ENCODE results near the gene TMEM198. TPM values are rescaled to one million over a fixed set of nuclear protein-coding genes. Genes with fewer than 3 reads are reported as not detected.

The TMEM198 gene
- total RNA-seq (1 to 10 TPM; 1.7 to 2.3 TPM), polyA plus RNA-seq (1 to 10 TPM in 1 of 2 donors, not detected in 1; 7.4 TPM)
- long read RNA-seq, donor 1, partial matches to known transcripts = 1 of 10 reads
- long read RNA-seq, donor 1, other reads (novel, unspliced or antisense) = 6 of 10 reads
- long read RNA-seq, donor 2 = 0 reads

- intact Hi-C loops (cut with DNase I) = loop anchor here (1.0 to 5.0 kb wide), 6 partner anchors 45 to 147 kb away; partner anchors contain the start of genes GMPPA (in 1 of the 2) and STK11IP (in 1 of the 2)
- H3K4me1 ChIP-seq (ENCODE audit: control insufficient read depth in 1 of 2, insufficient read depth in 2 of 2, low read length in 2 of 2) = no peaks in the 10 kb centered on the region
- ATAC-seq (ENCODE audit: low FRiP score) (peak; percentile 95), DNase-seq (peak; percentile 99)
- WGBS, 2 donors = 1% methylated on average over 33 to 75 of the region's 75 CpGs
- no peaks in the 10 kb centered on the region for H3K27me3 ChIP-seq (ENCODE audit: control insufficient read depth in 1 of 2, insufficient read depth in 2 of 2, low read length in 1 of 2)
- peak within 1 kb of the TSS; percentile 8 to 82 for H3K27ac ChIP-seq (ENCODE audit: low read depth in 1 of 2, low read length in 2 of 2)
- H3K4me3 ChIP-seq (ENCODE audit: low read length in 2 of 2) = peak within 1 kb of the TSS; percentile 41 to 68
- H3K36me3 ChIP-seq (ENCODE audit: control insufficient read depth in 1 of 2, insufficient read depth in 2 of 2, low read length in 1 of 2) = peaks cover 0 to 2% of the 10 kb centered on the region in 2 donors
- H3K9me3 ChIP-seq (ENCODE audit: control insufficient read depth, low read length) = no peaks in the 10 kb centered on the region
Measured at GRCh38 chr2:219543596-219544358, at the start of gene TMEM198, which contains the start of gene CHPF. TMEM198 (plus strand) TSS chr2:219544028; CDS start chr2:219544728, 700 bp downstream. CHPF (minus strand) TSS chr2:219543809; CDS start chr2:219543538, 271 bp downstream.

- intact Hi-C loops (cut with DNase I) = loop anchor here (5.0 kb wide), 2 partner anchors 33 to 48 kb away; no protein-coding TSS in a partner anchor
- no peak for DNase-seq
- WGBS, 2 donors = 20 to 25% methylated on average over 10 of the region's 10 CpGs
- H3K36me3 ChIP-seq (ENCODE audit: control insufficient read depth in 1 of 2, insufficient read depth in 2 of 2, low read length in 1 of 2) = peaks cover 0 to 3% of the 10 kb centered on the region in 2 donors
- H3K27me3 ChIP-seq (ENCODE audit: control insufficient read depth in 1 of 2, insufficient read depth in 2 of 2, low read length in 1 of 2) = no peaks in the 10 kb centered on the region
- no peaks in the 10 kb centered on the region for H3K9me3 ChIP-seq (ENCODE audit: control insufficient read depth, low read length)
- no peak for ATAC-seq (ENCODE audit: low FRiP score)
- no peaks in the 10 kb centered on the region for H3K4me1 ChIP-seq (ENCODE audit: control insufficient read depth in 1 of 2, insufficient read depth in 2 of 2, low read length in 2 of 2)
- no peak overlapping the region for H3K4me3 ChIP-seq (ENCODE audit: low read length in 2 of 2)
- no peak overlapping the region for H3K27ac ChIP-seq (ENCODE audit: low read depth in 1 of 2, low read length in 2 of 2)
Measured at GRCh38 chr2:219494952-219495530, 48.8 kb upstream of the TMEM198 start.

- intact Hi-C loops (cut with DNase I) = loop anchor here (5.0 kb wide), 2 partner anchors 33 to 48 kb away; no protein-coding TSS in a partner anchor
- Histone ChIP-seq H3K27me3 (ENCODE audit: control insufficient read depth in 1 of 2, insufficient read depth in 2 of 2, low read length in 1 of 2) (no peaks in the 10 kb centered on the region), H3K9me3 (ENCODE audit: control insufficient read depth, low read length) (no peaks in the 10 kb centered on the region), H3K27ac (ENCODE audit: low read depth in 1 of 2, low read length in 2 of 2) (peak overlapping the region in 1 of 2 donors; percentile 75), H3K4me1 (ENCODE audit: control insufficient read depth in 1 of 2, insufficient read depth in 2 of 2, low read length in 2 of 2) (no peaks in the 10 kb centered on the region), H3K4me3 (ENCODE audit: low read length in 2 of 2) (no peak overlapping the region), H3K36me3 (ENCODE audit: control insufficient read depth in 1 of 2, insufficient read depth in 2 of 2, low read length in 1 of 2) (peaks cover 0 to 3% of the 10 kb centered on the region in 2 donors)
- 5 to 6% methylated on average over 14 of the region's 14 CpGs for WGBS, 2 donors
- DNase-seq (peak in 1 of 2 donors; percentile 88), ATAC-seq (ENCODE audit: low FRiP score) (no peak)
Measured at GRCh38 chr2:219495531-219496122, 48.2 kb upstream of the TMEM198 start.

- ATAC-seq (ENCODE audit: low FRiP score) (no peak), DNase-seq (no peak)
- Histone ChIP-seq H3K4me1 (ENCODE audit: control insufficient read depth in 1 of 2, insufficient read depth in 2 of 2, low read length in 2 of 2) (no peaks in the 10 kb centered on the region), H3K36me3 (ENCODE audit: control insufficient read depth in 1 of 2, insufficient read depth in 2 of 2, low read length in 1 of 2) (no peaks in the 10 kb centered on the region), H3K27ac (ENCODE audit: low read depth in 1 of 2, low read length in 2 of 2) (peak overlapping the region in 1 of 2 donors; percentile 75), H3K27me3 (ENCODE audit: control insufficient read depth in 1 of 2, insufficient read depth in 2 of 2, low read length in 1 of 2) (no peaks in the 10 kb centered on the region), H3K4me3 (ENCODE audit: low read length in 2 of 2) (no peak overlapping the region), H3K9me3 (ENCODE audit: control insufficient read depth, low read length) (no peaks in the 10 kb centered on the region)
- 68 to 71% methylated on average over 19 to 20 of the region's 20 CpGs for WGBS, 2 donors
- intact Hi-C loops (cut with DNase I) = loop anchor here (5.0 kb wide), 2 partner anchors 34 to 49 kb away; no protein-coding TSS in a partner anchor
Measured at GRCh38 chr2:219496247-219496824, 47.5 kb upstream of the TMEM198 start.

- Histone ChIP-seq H3K36me3 (ENCODE audit: control insufficient read depth in 1 of 2, insufficient read depth in 2 of 2, low read length in 1 of 2) (no peaks in the 10 kb centered on the region), H3K4me1 (ENCODE audit: control insufficient read depth in 1 of 2, insufficient read depth in 2 of 2, low read length in 2 of 2) (no peaks in the 10 kb centered on the region), H3K27me3 (ENCODE audit: control insufficient read depth in 1 of 2, insufficient read depth in 2 of 2, low read length in 1 of 2) (no peaks in the 10 kb centered on the region), H3K27ac (ENCODE audit: low read depth in 1 of 2, low read length in 2 of 2) (peak overlapping the region in 1 of 2 donors; percentile 75), H3K9me3 (ENCODE audit: control insufficient read depth, low read length) (no peaks in the 10 kb centered on the region), H3K4me3 (ENCODE audit: low read length in 2 of 2) (no peak overlapping the region)
- DNase-seq = no peak
- intact Hi-C loops (cut with DNase I) = loop anchor here (5.0 kb wide), 2 partner anchors 35 to 50 kb away; no protein-coding TSS in a partner anchor
- ATAC-seq (ENCODE audit: low FRiP score) = no peak
- WGBS, 2 donors = 53 to 58% methylated on average over 58 to 61 of the region's 61 CpGs
Measured at GRCh38 chr2:219496825-219497494, 46.9 kb upstream of the TMEM198 start.

- DNase-seq = peak; percentile 96 to 99
- peak overlapping the region; percentile 37 to 94 for H3K27ac ChIP-seq (ENCODE audit: low read depth in 1 of 2, low read length in 2 of 2)
- peak; percentile 90 for ATAC-seq (ENCODE audit: low FRiP score)
- H3K27me3 ChIP-seq (ENCODE audit: control insufficient read depth in 1 of 2, insufficient read depth in 2 of 2, low read length in 1 of 2) = no peaks in the 10 kb centered on the region
- intact Hi-C loops (cut with DNase I) = loop anchor here (2.0 to 5.0 kb wide), 3 partner anchors 35 to 50 kb away; partner anchors contain the start of gene CHPF (in 1 of the 2)
- 7 to 11% methylated on average over 59 of the region's 59 CpGs for WGBS, 2 donors
- H3K4me1 ChIP-seq (ENCODE audit: control insufficient read depth in 1 of 2, insufficient read depth in 2 of 2, low read length in 2 of 2) = no peaks in the 10 kb centered on the region
- peak overlapping the region; percentile 11 to 56 for H3K4me3 ChIP-seq (ENCODE audit: low read length in 2 of 2)
- H3K9me3 ChIP-seq (ENCODE audit: control insufficient read depth, low read length) = no peaks in the 10 kb centered on the region
- no peaks in the 10 kb centered on the region for H3K36me3 ChIP-seq (ENCODE audit: control insufficient read depth in 1 of 2, insufficient read depth in 2 of 2, low read length in 1 of 2)
Measured at GRCh38 chr2:219497495-219498279, 46.1 kb upstream of the TMEM198 start.

GRCh38 chr2:219498280-219499057, 45.4 kb upstream of the TMEM198 start, which contains the start of gene GMPPA:
GMPPA (plus strand) TSS chr2:219498891; CDS start chr2:219499976, 1,085 bp downstream.
- peak; percentile 92 for ATAC-seq (ENCODE audit: low FRiP score)
- Histone ChIP-seq H3K4me3 (ENCODE audit: low read length in 2 of 2) (peak within 1 kb of the TSS; percentile 69 to 74), H3K9me3 (ENCODE audit: control insufficient read depth, low read length) (no peaks in the 10 kb centered on the region), H3K4me1 (ENCODE audit: control insufficient read depth in 1 of 2, insufficient read depth in 2 of 2, low read length in 2 of 2) (no peaks in the 10 kb centered on the region), H3K27ac (ENCODE audit: low read depth in 1 of 2, low read length in 2 of 2) (peak within 1 kb of the TSS; percentile 37 to 94), H3K36me3 (ENCODE audit: control insufficient read depth in 1 of 2, insufficient read depth in 2 of 2, low read length in 1 of 2) (no peaks in the 10 kb centered on the region), H3K27me3 (ENCODE audit: control insufficient read depth in 1 of 2, insufficient read depth in 2 of 2, low read length in 1 of 2) (no peaks in the 10 kb centered on the region)
- 0% methylated on average over 49 of the region's 49 CpGs for WGBS, 2 donors
- intact Hi-C loops (cut with DNase I) = loop anchor here (2.0 to 5.0 kb wide), 3 partner anchors 36 to 51 kb away; partner anchors contain the start of gene CHPF (in 1 of the 2)
- DNase-seq = peak; percentile 98
